DMS 273 treated with DMSO at 0.1 percent for 48 hours (cell line): ENCODE measurements around the gene TGM3.

Experiments
- DNase-seq: peaks from one replicate; lab custom pipeline; 2025; lab: John Stamatoyannopoulos, UW

TGM3 gene

GRCh38 chr20:2338411-2339066 is 42.7 kb downstream of the TGM3 start:
- no peak for DNase-seq

GRCh38 chr20:2340136-2340535 is 44.3 kb downstream of the TGM3 start:
- DNase-seq: no peak

GRCh38 chr20:2340823-2341222 is 45.0 kb downstream of the TGM3 start:
- DNase-seq: no peak

GRCh38 chr20:2341336-2341735 is 45.5 kb downstream of the TGM3 start:
- DNase-seq: no peak

GRCh38 chr20:2342243-2342642 is 46.4 kb downstream of the TGM3 start:
- no peak for DNase-seq

- DNase-seq: no peak
Measured at GRCh38 chr20:2346188-2346587, 50.4 kb downstream of the TGM3 start.

- DNase-seq: no peak
Measured at GRCh38 chr20:2348336-2348735, 52.5 kb downstream of the TGM3 start.

- DNase-seq: no peak
Measured at GRCh38 chr20:2349801-2350200, 54.0 kb downstream of the TGM3 start.

GRCh38 chr20:2350606-2351005 is 54.8 kb downstream of the TGM3 start:
- DNase-seq: no peak

GRCh38 chr20:2353231-2353630 is 57.4 kb downstream of the TGM3 start:
- no peak for DNase-seq

GRCh38 chr20:2357114-2357513 is 61.3 kb downstream of the TGM3 start:
- DNase-seq: no peak

- DNase-seq: no peak
Measured at GRCh38 chr20:2358006-2358405, 62.2 kb downstream of the TGM3 start.

- no peak for DNase-seq
Measured at GRCh38 chr20:2361035-2361593, 65.3 kb downstream of the TGM3 start.

GRCh38 chr20:2363187-2363586 is 67.4 kb downstream of the TGM3 start:
- no peak for DNase-seq

- no peak for DNase-seq
Measured at GRCh38 chr20:2363587-2363986, 67.8 kb downstream of the TGM3 start.

GRCh38 chr20:2364044-2364443 is 68.2 kb downstream of the TGM3 start:
- DNase-seq: no peak

GRCh38 chr20:2365091-2365490 is 69.3 kb downstream of the TGM3 start:
- DNase-seq: no peak

GRCh38 chr20:2365666-2366065 is 69.9 kb downstream of the TGM3 start:
- no peak for DNase-seq

GRCh38 chr20:2368621-2369020 is 72.8 kb downstream of the TGM3 start:
- DNase-seq: no peak

GRCh38 chr20:2373098-2373497 is 77.3 kb downstream of the TGM3 start:
- DNase-seq: no peak

- no peak for DNase-seq
Measured at GRCh38 chr20:2374346-2375125, 78.7 kb downstream of the TGM3 start.

GRCh38 chr20:2378893-2379292 is 83.1 kb downstream of the TGM3 start:
- DNase-seq: no peak

- no peak for DNase-seq
Measured at GRCh38 chr20:2379511-2380229, 83.9 kb downstream of the TGM3 start.
